GM12878 (cell line): ENCODE measurements around the gene TP73. TPM values are rescaled to one million over a fixed set of nuclear protein-coding genes. Genes with fewer than 3 reads are reported as not detected.

Experiments
- ATAC-seq: fragments of 200-7000 bp; cut with Tn5 transposase; 3 replicates; pipeline ENCODE4 v1.9.1; 2020; ENCODE audit warnings: mild to moderate bottlenecking, moderate library complexity
- BruUV-seq: library from RNA; stranded (reverse); fragments of 400-500 nt; replicated peaks from 2 replicates; lab custom pipeline; 2021; lab: Mats Ljungman, UMichigan
- CTCF ChIA-PET: fragments of 300-600 bp; sonication (Branson Sonifier 250); formaldehyde crosslinking; extraction: SDS; loops from one replicate; lab custom pipeline; 2021; ENCODE audit warnings: inconsistent platforms; lab: Yijun Ruan, JAX
- POLR2A ChIA-PET: fragments of 350-600 bp; formaldehyde crosslinking; extraction: SDS; loops from one replicate; lab custom pipeline; 2021; ENCODE audit warnings: inconsistent platforms; lab: Charles Lee
- RAD21 ChIA-PET: fragments of 300-600 bp; sonication (Branson Sonifier 250); formaldehyde crosslinking; loops from one replicate; lab custom pipeline; 2023; ENCODE audit warnings: antibody characterized with exemption; ENCODE audit not compliant: unreplicated experiment; lab: Charles Lee
- SMC1A ChIA-PET: fragments of 300-600 bp; sonication (Branson Sonifier 250); formaldehyde crosslinking; loops from one replicate; lab custom pipeline; 2023; ENCODE audit not compliant: unreplicated experiment, uncharacterized antibody; lab: Charles Lee
- DNase-seq: peaks from one replicate; pipeline ENCODE4 v3.0.0-alpha.2; 2011; ENCODE audit warnings: low read depth, low spot score
- FAIRE-seq: peaks from 3 replicates; lab custom pipeline; 2011; peaks lifted over from hg19 to GRCh38; lab: Jason Lieb, UNC
- H2AFZ ChIP-seq: 2 replicates; pipeline ENCODE4 v1.6.0; 2011; ENCODE audit warnings: low read depth, low read length, control low read depth; ENCODE audit not compliant: control insufficient read depth
- H3K27ac ChIP-seq: 2 replicates; pipeline ENCODE4 v1.5.1; 2011; ENCODE audit warnings: control low read depth; ENCODE audit not compliant: control insufficient read depth, insufficient read depth
- H3K27me3 ChIP-seq, 2 experiments: replicated peaks in 1 of 2; 2 replicates each; pipeline versions ENCODE4 v1.6.0 to v1.6.1; 2011; ENCODE audit warnings: low read length in 1 of 2; ENCODE audit not compliant: control insufficient read depth in 2 of 2, insufficient read depth in 2 of 2
- H3K36me3 ChIP-seq, 2 experiments: 2 replicates each; pipeline ENCODE4 v1.5.1; 2011; ENCODE audit warnings: low read length in 1 of 2; ENCODE audit not compliant: control insufficient read depth in 2 of 2, insufficient read depth in 2 of 2
- H3K4me1 ChIP-seq: 2 replicates; pipeline ENCODE4 v1.6.1; 2011; ENCODE audit warnings: mild to moderate bottlenecking, low read length, moderate library complexity, mixed read lengths; ENCODE audit not compliant: control insufficient read depth, insufficient read depth
- H3K4me2 ChIP-seq: 2 replicates; pipeline ENCODE4 v1.6.0; 2011; ENCODE audit warnings: control low read depth; ENCODE audit not compliant: control insufficient read depth, insufficient read depth
- H3K4me3 ChIP-seq: fragments of 200-600 bp; sonication (generic); 2 replicates; pipeline ENCODE4 v1.5.1; 2016
- H3K79me2 ChIP-seq: 2 replicates; pipeline ENCODE4 v1.6.0; 2011; ENCODE audit warnings: low read length; ENCODE audit not compliant: control insufficient read depth, insufficient read depth
- H3K9ac ChIP-seq: 2 replicates; pipeline ENCODE4 v1.8.0; 2011; ENCODE audit warnings: low read length, control low read depth, mixed read lengths; ENCODE audit not compliant: control insufficient read depth, insufficient read depth
- H3K9me3 ChIP-seq: replicated peaks from 3 replicates; pipeline ENCODE4 v1.5.1; 2011; ENCODE audit warnings: mild to moderate bottlenecking, low read length; ENCODE audit not compliant: control insufficient read depth, insufficient read depth
- H4K20me1 ChIP-seq: 2 replicates; pipeline ENCODE4 v1.6.0; 2011; ENCODE audit not compliant: control insufficient read depth, insufficient read depth
- CBX5 ChIP-seq: sonication (generic); IDR thresholded peaks from 2 replicates; pipeline ENCODE4 v1.6.1; 2016; ENCODE audit warnings: low read depth, moderate library complexity, mild to moderate bottlenecking, inconsistent platforms
- GATAD2B ChIP-seq: fragments of 450-650 bp; conservative IDR thresholded peaks from 2 replicates; pipeline ENCODE4 v1.6.1; 2017; ENCODE audit warnings: low read depth, mild to moderate bottlenecking, moderate library complexity
- MYC ChIP-seq: IDR thresholded peaks from 2 replicates; pipeline ENCODE4 v1.6.1; 2011; ENCODE audit warnings: mild to moderate bottlenecking, low read length, moderate library complexity, inconsistent platforms; ENCODE audit not compliant: insufficient read depth, insufficient replicate concordance, insufficient read length, severe bottlenecking
- NFXL1 ChIP-seq: fragments of 450-650 bp; IDR thresholded peaks from 2 replicates; pipeline ENCODE4 v1.6.1; 2017; ENCODE audit warnings: antibody characterized with exemption, mild to moderate bottlenecking, borderline replicate concordance
- PAX8 ChIP-seq: fragments of 450-650 bp; IDR thresholded peaks from 2 replicates; pipeline ENCODE4 v1.6.1; 2017; ENCODE audit warnings: mild to moderate bottlenecking, moderate library complexity
- SREBF1 ChIP-seq: IDR thresholded peaks from 2 replicates; pipeline ENCODE4 v1.6.1; 2012; ENCODE audit warnings: mild to moderate bottlenecking, low read length
- WGBS: methylation state at CpG from one replicate; pipeline ENCODE4 v1.1.6; 2016; ENCODE audit warnings: low lambda C conversion rate; ENCODE audit not compliant: insufficient replicate concordance, insufficient coverage; ENCODE audit errors: missing lambda C conversion rate; 5-methylcytosine and 5-hydroxymethylcytosine counted together
- in situ Hi-C: fragments of 300-500 bp; cut with MboI; formaldehyde crosslinking; loops from 9 replicates; pipeline ENCODE4 v1.14.3; 2018; ENCODE audit warnings: mixed read lengths
- intact Hi-C: fragments of 100-400 bp; cut with micrococcal nuclease; formaldehyde crosslinking; loops from one replicate; pipeline ENCODE4 v1.14.2; 2022; ENCODE audit not compliant: unreplicated experiment
- polyA plus RNA-seq, 11 experiments: library from polyadenylated mRNA; depleted of rRNA in 4 of 11; unstranded in 6 of 11; stranded (reverse) in 5 of 11; fragments of >200 nt; fragmentation: Nextera tagmentation in 4 of 11; fragmentation: Illumina TruSeq in 1 of 11; extraction: Ambion mirVana in 4 of 11; extraction: Trizol in 1 of 11; gene quantifications; 1 replicate in 1 of 11; 2 replicates in 10 of 11; pipeline versions ENCODE4 v1.2.1 to v1.2.3, GENCODE V29; 2011 to 2016; ENCODE audit warnings: inconsistent platforms in 2 of 11, missing spikeins in 2 of 11, low read depth in 1 of 11
- total RNA-seq, 4 experiments: library from RNA; depleted of rRNA in 3 of 4; stranded (reverse); fragments of >200 nt in 3 of 4; fragmentation: Illumina TruSeq in 1 of 4; extraction: Trizol in 1 of 4; gene quantifications; 2 replicates each; pipeline versions ENCODE4 v1.2.1 to v1.2.3, GENCODE V29; 2013 to 2021
- TF ChIP-seq, protein P1 (sequence below): fragments of 450-650 bp; IDR thresholded peaks from 2 replicates; pipeline ENCODE4 v1.6.1; 2017; ENCODE audit warnings: mild to moderate bottlenecking, moderate library complexity
- TF ChIP-seq, protein P2 (sequence below): fragments of 450-650 bp; IDR thresholded peaks from 2 replicates; pipeline ENCODE4 v1.6.1; 2016; ENCODE audit warnings: mild to moderate bottlenecking
- TF ChIP-seq, protein P3 (sequence below): fragments of 450-650 bp; IDR thresholded peaks from 2 replicates; pipeline ENCODE4 v1.6.1; 2017; ENCODE audit warnings: mild to moderate bottlenecking, low read depth, inconsistent platforms; ENCODE audit not compliant: poor library complexity, severe bottlenecking

The TP73 gene
- total and polyA plus RNA-seq, 10 of the 15 experiments (the other 5 are each of a cell fraction or from before 2014, with no cell fraction given) = 0.08 to 54.2 (median 14.9) TPM

DNA sequence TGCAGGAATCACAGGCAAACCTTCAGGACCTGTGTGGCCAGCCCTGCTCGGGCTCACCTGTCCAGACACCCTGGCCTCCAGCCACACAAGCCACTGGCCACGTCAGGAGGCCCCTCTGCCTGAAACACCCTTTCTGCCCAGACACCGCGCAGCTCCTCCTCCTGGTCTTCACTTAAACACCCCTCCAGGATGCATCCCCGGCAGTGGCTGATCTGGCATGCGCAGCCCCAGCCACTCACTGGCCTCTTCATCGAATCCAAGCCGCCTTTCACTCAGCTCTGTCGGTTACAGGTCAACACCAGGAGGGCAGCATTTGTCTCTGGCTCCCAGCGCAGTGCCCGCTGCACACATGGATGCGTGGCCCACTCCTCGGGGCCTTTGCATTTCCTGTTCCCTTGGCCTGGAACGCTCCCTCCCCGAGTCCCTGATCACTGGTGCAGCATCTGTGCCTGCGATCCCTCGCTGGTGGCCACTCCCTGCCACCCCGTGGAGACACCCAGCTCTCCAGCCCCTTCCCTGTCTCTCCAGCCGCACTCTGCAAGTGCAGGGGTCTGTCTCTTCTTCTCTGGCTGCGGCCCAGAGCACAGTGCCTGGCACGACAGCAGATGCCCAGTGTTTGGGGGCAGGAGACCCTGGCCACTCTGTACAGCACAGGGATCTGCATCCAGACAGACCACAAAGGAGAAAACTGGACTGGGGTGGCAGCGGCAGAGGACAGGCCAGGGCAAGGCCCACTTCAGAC lies 18.1 kb upstream of the TP73 start:
- no peaks in the 10 kb centered on the region for H3K27me3 ChIP-seq
- no peaks in the 10 kb centered on the region for H3K79me2 ChIP-seq
- POLR2A ChIA-PET = no interaction called here
- intact Hi-C loops = no loop called here
- no peaks in the 10 kb centered on the region for H3K4me1 ChIP-seq
- H3K36me3 ChIP-seq = peaks cover 14 to 21% of the 10 kb centered on the region in 2 experiments
- SMC1A ChIA-PET = no interaction called here
- no peak overlapping the region for H3K9ac ChIP-seq
- WGBS = 93% methylated on average over 22 of the region's 22 CpGs
- no peaks in the 10 kb centered on the region for H4K20me1 ChIP-seq
- FAIRE-seq (no peak), DNase-seq (no peak), ATAC-seq (no peak)
- H3K4me3 ChIP-seq = no peak overlapping the region
- H3K27ac ChIP-seq = no peak overlapping the region
- TF ChIP-seq GATAD2B (no peak), SREBF1 (no peak), PAX8 (no peak), CBX5 (no peak), NFXL1 (no peak), MYC (no peak)
- TF ChIP-seq, protein P1, sequence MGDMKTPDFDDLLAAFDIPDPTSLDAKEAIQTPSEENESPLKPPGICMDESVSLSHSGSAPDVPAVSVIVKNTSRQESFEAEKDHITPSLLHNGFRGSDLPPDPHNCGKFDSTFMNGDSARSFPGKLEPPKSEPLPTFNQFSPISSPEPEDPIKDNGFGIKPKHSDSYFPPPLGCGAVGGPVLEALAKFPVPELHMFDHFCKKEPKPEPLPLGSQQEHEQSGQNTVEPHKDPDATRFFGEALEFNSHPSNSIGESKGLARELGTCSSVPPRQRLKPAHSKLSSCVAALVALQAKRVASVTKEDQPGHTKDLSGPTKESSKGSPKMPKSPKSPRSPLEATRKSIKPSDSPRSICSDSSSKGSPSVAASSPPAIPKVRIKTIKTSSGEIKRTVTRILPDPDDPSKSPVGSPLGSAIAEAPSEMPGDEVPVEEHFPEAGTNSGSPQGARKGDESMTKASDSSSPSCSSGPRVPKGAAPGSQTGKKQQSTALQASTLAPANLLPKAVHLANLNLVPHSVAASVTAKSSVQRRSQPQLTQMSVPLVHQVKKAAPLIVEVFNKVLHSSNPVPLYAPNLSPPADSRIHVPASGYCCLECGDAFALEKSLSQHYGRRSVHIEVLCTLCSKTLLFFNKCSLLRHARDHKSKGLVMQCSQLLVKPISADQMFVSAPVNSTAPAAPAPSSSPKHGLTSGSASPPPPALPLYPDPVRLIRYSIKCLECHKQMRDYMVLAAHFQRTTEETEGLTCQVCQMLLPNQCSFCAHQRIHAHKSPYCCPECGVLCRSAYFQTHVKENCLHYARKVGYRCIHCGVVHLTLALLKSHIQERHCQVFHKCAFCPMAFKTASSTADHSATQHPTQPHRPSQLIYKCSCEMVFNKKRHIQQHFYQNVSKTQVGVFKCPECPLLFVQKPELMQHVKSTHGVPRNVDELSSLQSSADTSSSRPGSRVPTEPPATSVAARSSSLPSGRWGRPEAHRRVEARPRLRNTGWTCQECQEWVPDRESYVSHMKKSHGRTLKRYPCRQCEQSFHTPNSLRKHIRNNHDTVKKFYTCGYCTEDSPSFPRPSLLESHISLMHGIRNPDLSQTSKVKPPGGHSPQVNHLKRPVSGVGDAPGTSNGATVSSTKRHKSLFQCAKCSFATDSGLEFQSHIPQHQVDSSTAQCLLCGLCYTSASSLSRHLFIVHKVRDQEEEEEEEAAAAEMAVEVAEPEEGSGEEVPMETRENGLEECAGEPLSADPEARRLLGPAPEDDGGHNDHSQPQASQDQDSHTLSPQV = no peak
- TF ChIP-seq, protein P2, sequence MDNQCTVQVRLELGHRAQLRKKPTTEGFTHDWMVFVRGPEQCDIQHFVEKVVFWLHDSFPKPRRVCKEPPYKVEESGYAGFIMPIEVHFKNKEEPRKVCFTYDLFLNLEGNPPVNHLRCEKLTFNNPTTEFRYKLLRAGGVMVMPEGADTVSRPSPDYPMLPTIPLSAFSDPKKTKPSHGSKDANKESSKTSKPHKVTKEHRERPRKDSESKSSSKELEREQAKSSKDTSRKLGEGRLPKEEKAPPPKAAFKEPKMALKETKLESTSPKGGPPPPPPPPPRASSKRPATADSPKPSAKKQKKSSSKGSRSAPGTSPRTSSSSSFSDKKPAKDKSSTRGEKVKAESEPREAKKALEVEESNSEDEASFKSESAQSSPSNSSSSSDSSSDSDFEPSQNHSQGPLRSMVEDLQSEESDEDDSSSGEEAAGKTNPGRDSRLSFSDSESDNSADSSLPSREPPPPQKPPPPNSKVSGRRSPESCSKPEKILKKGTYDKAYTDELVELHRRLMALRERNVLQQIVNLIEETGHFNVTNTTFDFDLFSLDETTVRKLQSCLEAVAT = no peak
- TF ChIP-seq, protein P3, sequence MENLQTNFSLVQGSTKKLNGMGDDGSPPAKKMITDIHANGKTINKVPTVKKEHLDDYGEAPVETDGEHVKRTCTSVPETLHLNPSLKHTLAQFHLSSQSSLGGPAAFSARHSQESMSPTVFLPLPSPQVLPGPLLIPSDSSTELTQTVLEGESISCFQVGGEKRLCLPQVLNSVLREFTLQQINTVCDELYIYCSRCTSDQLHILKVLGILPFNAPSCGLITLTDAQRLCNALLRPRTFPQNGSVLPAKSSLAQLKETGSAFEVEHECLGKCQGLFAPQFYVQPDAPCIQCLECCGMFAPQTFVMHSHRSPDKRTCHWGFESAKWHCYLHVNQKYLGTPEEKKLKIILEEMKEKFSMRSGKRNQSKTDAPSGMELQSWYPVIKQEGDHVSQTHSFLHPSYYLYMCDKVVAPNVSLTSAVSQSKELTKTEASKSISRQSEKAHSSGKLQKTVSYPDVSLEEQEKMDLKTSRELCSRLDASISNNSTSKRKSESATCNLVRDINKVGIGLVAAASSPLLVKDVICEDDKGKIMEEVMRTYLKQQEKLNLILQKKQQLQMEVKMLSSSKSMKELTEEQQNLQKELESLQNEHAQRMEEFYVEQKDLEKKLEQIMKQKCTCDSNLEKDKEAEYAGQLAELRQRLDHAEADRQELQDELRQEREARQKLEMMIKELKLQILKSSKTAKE = no peak
- RAD21 ChIA-PET = no interaction called here
- no peaks in the 10 kb centered on the region for H3K9me3 ChIP-seq
- BruUV-seq = no TSS peak
- no peak overlapping the region for H2AFZ ChIP-seq
- in situ Hi-C loops = no loop called here
- H3K4me2 ChIP-seq = no peak overlapping the region
- CTCF ChIA-PET = interaction anchor here (1.7 kb wide), 1 partner anchor 15 kb away, joined by 5 read pairs; no protein-coding TSS in a partner anchor
